ENCODE results near the gene TANGO6. TPM values are rescaled to one million over a fixed set of nuclear protein-coding genes. Genes with fewer than 3 reads are reported as not detected.
A peak's percentile ranks its signal among the peaks of the same experiment; 100 is the strongest.
"Not testable (repeated sequence)": the region's sequence is repeated elsewhere in the genome, so short reads cannot be mapped to it uniquely, and the experiment has no call there.

Gene TANGO6
- total and polyA plus RNA-seq, 9 donors: 4.7 to 27.8 (median 15.5) TPM

DNA sequence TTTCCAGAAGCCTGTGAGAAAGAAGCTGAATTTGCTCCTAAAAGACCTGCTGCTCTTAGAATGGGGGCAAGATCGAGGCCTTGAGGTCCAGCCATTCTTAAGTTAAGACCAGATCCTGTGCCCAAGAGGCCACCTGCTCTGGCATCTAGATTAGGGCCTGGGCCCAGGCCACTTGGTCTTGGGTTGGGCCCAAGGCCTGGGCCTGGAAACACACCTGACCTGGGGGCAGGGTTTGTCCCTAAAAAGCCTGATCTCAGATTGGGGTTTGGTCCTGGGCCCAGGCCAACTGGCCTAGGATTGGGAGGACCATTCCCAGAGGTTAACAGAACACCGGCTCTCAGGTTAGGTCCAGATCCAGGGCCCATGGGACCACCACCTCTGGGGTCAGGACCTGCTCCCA, 276.2 kb downstream of the TANGO6 start:
- no peaks in the 10 kb centered on the region for H3K27me3 ChIP-seq
- TF ChIP-seq, protein P1, sequence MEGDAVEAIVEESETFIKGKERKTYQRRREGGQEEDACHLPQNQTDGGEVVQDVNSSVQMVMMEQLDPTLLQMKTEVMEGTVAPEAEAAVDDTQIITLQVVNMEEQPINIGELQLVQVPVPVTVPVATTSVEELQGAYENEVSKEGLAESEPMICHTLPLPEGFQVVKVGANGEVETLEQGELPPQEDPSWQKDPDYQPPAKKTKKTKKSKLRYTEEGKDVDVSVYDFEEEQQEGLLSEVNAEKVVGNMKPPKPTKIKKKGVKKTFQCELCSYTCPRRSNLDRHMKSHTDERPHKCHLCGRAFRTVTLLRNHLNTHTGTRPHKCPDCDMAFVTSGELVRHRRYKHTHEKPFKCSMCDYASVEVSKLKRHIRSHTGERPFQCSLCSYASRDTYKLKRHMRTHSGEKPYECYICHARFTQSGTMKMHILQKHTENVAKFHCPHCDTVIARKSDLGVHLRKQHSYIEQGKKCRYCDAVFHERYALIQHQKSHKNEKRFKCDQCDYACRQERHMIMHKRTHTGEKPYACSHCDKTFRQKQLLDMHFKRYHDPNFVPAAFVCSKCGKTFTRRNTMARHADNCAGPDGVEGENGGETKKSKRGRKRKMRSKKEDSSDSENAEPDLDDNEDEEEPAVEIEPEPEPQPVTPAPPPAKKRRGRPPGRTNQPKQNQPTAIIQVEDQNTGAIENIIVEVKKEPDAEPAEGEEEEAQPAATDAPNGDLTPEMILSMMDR (IDR thresholded peaks at IDR 0.05): no peak
- TF ChIP-seq POLR2A (IDR thresholded peaks at IDR 0.05): no peak
- TF ChIP-seq EP300 (IDR thresholded peaks at IDR 0.05): no peak
- H3K4me1 ChIP-seq (ENCODE audit: insufficient read depth): no peaks in the 10 kb centered on the region
- DNase-seq: peak in 1 of 5 donors; percentile 26
- no peaks in the 10 kb centered on the region for H3K36me3 ChIP-seq
- WGBS, 3 donors: 95 to 97% (median 96%) methylated on average over 2 of the region's 2 CpGs
- H3K4me3 ChIP-seq: no peak overlapping the region
- intact Hi-C loops (cut with DNase I): loop anchor here in 1 of 4 donors (5.0 kb wide), 1 partner anchor 267 kb away; no protein-coding TSS in a partner anchor
- no peaks in the 10 kb centered on the region for H3K9me3 ChIP-seq
- H3K27ac ChIP-seq: no peak overlapping the region

DNA sequence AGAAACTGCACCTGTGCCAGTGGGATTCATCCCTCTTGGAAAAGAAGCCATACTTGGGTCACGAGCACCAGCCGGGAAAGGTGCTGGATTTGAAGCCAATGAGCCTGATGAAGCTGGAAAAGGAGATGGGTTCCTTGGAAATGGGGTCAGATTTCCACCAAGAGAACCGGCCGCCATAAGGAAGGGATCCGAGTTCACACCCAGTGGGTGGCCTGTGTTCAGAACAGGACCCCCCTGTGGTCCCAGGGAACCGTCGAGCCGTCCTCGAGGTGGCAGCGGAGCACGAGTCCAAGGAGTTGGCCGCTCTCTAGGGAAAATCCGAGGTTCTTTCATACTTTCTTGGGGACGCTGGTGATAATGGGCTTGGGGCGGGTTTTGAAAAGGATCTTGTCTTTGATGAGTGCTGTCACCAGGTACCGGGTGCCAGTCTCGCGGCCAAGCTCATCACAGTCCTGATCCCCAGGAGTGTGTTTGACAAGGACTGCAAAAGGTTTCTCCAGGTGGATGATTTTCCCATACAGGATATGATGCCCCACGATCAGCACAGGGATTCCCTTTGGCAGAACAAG, 276.8 kb downstream of the TANGO6 start:
- no peak overlapping the region for H3K4me3 ChIP-seq
- no peaks in the 10 kb centered on the region for H3K36me3 ChIP-seq
- intact Hi-C loops (cut with DNase I): loop anchor here (5.0 to 10.0 kb wide), 6 partner anchors 215 to 595 kb away; partner anchors contain the start of genes TANGO6 (in 1 of the 4) and ZFP90 (in 1 of the 4)
- H3K27ac ChIP-seq: no peak overlapping the region
- no peaks in the 10 kb centered on the region for H3K9me3 ChIP-seq
- H3K27me3 ChIP-seq: no peaks in the 10 kb centered on the region
- DNase-seq: peak in 1 of 5 donors; percentile 16
- H3K4me1 ChIP-seq (ENCODE audit: insufficient read depth): no peaks in the 10 kb centered on the region
- 94 to 97% (median 95%) methylated on average over 19 of the region's 19 CpGs for WGBS, 3 donors
- TF ChIP-seq POLR2A (IDR thresholded peaks at IDR 0.05) (no peak), EP300 (IDR thresholded peaks at IDR 0.05) (no peak)
- TF ChIP-seq, protein P1 (IDR thresholded peaks at IDR 0.05): no peak

DNA sequence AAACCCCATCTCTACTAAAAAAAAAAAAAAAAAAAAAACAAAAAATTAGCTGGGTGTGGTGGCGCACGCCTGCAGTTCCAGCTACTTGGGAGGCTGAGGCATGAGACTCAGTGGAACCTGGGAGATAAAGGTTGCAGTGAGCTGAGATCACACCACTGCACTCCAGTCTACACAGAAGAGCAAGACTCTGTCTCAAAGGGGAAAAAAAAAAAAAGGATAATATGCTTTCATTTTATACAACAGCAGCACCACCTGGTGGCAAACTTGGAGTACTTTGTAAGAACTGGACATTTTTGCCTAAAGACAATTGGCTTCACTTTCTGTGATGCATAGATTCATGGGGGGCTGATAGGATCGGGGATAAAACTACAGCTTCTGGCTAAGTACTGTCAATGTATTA, 280.6 kb downstream of the TANGO6 start:
- intact Hi-C loops (cut with DNase I): loop anchor here (5.0 to 10.0 kb wide), 6 partner anchors 219 to 599 kb away; partner anchors contain the start of genes TANGO6 (in 1 of the 4) and ZFP90 (in 1 of the 4)
- DNase-seq: peak; percentile 48 to 71 (median 53)
- H3K36me3 ChIP-seq: no peaks in the 10 kb centered on the region

DNA sequence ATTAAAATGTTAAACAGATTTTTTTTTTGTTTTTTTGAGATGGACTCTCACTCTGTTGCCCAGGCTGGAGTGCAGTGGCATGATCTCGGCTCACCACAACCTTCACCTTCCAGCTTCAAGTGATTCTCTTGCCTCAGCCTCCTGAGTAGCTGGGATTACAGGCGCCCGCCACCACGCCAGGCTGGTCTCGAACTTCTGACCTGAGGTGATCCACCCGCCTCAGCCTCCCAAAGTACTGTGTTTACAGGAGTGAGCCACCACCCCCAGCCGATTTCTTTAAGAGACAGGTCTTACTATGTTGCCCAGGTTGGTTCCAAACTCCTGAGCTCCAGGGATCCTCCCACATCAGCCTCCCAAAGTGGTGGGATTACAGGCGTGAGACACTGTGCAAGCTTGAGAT, 281.1 kb downstream of the TANGO6 start:
- not testable (repeated sequence) for H3K4me1 ChIP-seq (ENCODE audit: insufficient read depth); H3K27ac ChIP-seq; H3K9me3 ChIP-seq; H3K27me3 ChIP-seq; H3K4me3 ChIP-seq; H3K36me3 ChIP-seq
- DNase-seq: peak in 1 of 5 donors; percentile 33
- 83 to 89% (median 83%) methylated on average over 8 of the region's 8 CpGs for WGBS, 3 donors
- intact Hi-C loops (cut with DNase I): loop anchor here (5.0 to 10.0 kb wide), 6 partner anchors 220 to 600 kb away; partner anchors contain the start of genes TANGO6 (in 1 of the 4) and ZFP90 (in 1 of the 4)

More for the DNA sequence above, 280.6 kb downstream of the TANGO6 start:
- no peak for TF ChIP-seq POLR2A (IDR thresholded peaks at IDR 0.05)
- TF ChIP-seq, protein P1 (IDR thresholded peaks at IDR 0.05): peak; percentile 48 to 74 (median 70)
- TF ChIP-seq EP300 (IDR thresholded peaks at IDR 0.05): no peak
- Histone ChIP-seq H3K9me3 (no peaks in the 10 kb centered on the region), H3K4me1 (ENCODE audit: insufficient read depth) (no peaks in the 10 kb centered on the region), H3K4me3 (no peak overlapping the region), H3K27ac (no peak overlapping the region), H3K27me3 (no peaks in the 10 kb centered on the region)
- WGBS, 3 donors: 75 to 79% (median 77%) methylated on average over 3 of the region's 3 CpGs

- not testable (repeated sequence) for H3K36me3 ChIP-seq; H3K4me3 ChIP-seq; H3K27me3 ChIP-seq; H3K27ac ChIP-seq; H3K4me1 ChIP-seq (ENCODE audit: insufficient read depth); H3K9me3 ChIP-seq
- WGBS, 3 donors: 90 to 93% (median 93%) methylated on average over 14 of the region's 14 CpGs
- intact Hi-C loops (cut with DNase I): loop anchor here (5.0 to 10.0 kb wide), 6 partner anchors 220 to 600 kb away; partner anchors contain the start of genes TANGO6 (in 1 of the 4) and ZFP90 (in 1 of the 4)
- DNase-seq: peak in 1 of 5 donors; percentile 25
Observed at GRCh38 chr16:69124961-69125360, 281.6 kb downstream of the TANGO6 start.

All from ovary (tissue), 9 donors.